Measurements from ENCODE around the gene PSMD9.

- TF ChIP-seq CTCF (IDR thresholded peaks at IDR 0.05) (no peak), REST (IDR thresholded peaks at IDR 0.05; ENCODE audit: insufficient read depth in 1 of 2, low read depth in 2 of 2, low read length in 1 of 2) (no peak), POLR2AphosphoS5 (IDR thresholded peaks at IDR 0.05; ENCODE audit: low read depth, low read length) (no peak), TCF7L2 (IDR thresholded peaks at IDR 0.05; ENCODE audit: low read depth, low read length) (no peak), SIN3A (IDR thresholded peaks at IDR 0.05; ENCODE audit: borderline replicate concordance, insufficient read depth, low read depth, low read length) (no peak)
Measured at GRCh38 chr12:121860257-121860656, 28.3 kb upstream of the PSMD9 start.

All from Panc1 (cell line).